ENCODE results near the gene CWF19L1. TPM values are rescaled to one million over a fixed set of nuclear protein-coding genes. Genes with fewer than 3 reads are reported as not detected.

CWF19L1 gene
- total RNA-seq, 1 experiment from 2014 or later: 28.1 TPM

DNA sequence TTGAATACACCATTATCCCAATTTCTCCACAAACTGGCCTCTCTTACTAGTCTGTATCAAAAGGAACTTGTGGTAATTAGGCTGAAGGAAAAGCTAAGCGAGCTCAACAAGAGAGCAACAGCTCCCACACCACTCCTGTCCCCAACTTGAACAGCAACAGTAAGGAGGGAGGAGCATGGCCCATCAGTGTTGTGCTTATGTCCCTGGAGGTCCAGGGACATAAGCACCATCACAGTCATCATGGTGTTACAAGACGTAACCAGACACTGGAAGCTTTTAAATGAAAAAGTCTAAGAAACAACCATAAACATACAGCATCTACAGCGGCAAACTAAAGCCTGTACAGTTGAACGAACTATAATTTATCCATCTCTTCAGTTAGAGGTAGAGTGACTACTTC is 82.6 kb downstream of the CWF19L1 start:
- H3K27me3 Mint-ChIP-seq (ENCODE audit: low read depth): no peaks in the 10 kb centered on the region
- TF ChIP-seq FOXP4 (CRISPR knock-in tag; IDR thresholded peaks at IDR 0.05) (no peak), ELF4 (CRISPR knock-in tag; IDR thresholded peaks at IDR 0.05; ENCODE audit: low read depth) (no peak), KAT7 (CRISPR knock-in tag; IDR thresholded peaks at IDR 0.05; ENCODE audit: borderline replicate concordance) (no peak), SOX15 (CRISPR knock-in tag; IDR thresholded peaks at IDR 0.05) (no peak), SMAD3 (CRISPR knock-in tag; IDR thresholded peaks at IDR 0.05; ENCODE audit: borderline replicate concordance) (no peak)
- CTCF ChIA-PET: interaction anchor here (0.6 to 0.9 kb wide), 2 partner anchors 139 to 290 kb away, joined by 3 read pairs; no protein-coding TSS in a partner anchor
- peak overlapping the region; percentile 91 for H3K4me3 Mint-ChIP-seq
- H3K9me3 Mint-ChIP-seq: no peaks in the 10 kb centered on the region
- POLR2A ChIA-PET: no interaction called here
- H3K27ac Mint-ChIP-seq: no peak overlapping the region
- DNase-seq (ENCODE audit: low spot score) (no peak), ATAC-seq (no peak)
- peaks cover 17% of the 10 kb centered on the region for H3K4me1 Mint-ChIP-seq
- peaks cover 27% of the 10 kb centered on the region for H3K36me3 Mint-ChIP-seq

GRCh38 chr10:100184426-100184825 is 83.0 kb downstream of the CWF19L1 start:
- Mint-ChIP-seq H3K4me3 (peak overlapping the region; percentile 91), H3K36me3 (peaks cover 27% of the 10 kb centered on the region), H3K9me3 (no peaks in the 10 kb centered on the region), H3K4me1 (peaks cover 17% of the 10 kb centered on the region), H3K27ac (no peak overlapping the region), H3K27me3 (ENCODE audit: low read depth) (no peaks in the 10 kb centered on the region)
- DNase-seq (ENCODE audit: low spot score): no peak
- POLR2A ChIA-PET: no interaction called here
- TF ChIP-seq, protein P1, sequence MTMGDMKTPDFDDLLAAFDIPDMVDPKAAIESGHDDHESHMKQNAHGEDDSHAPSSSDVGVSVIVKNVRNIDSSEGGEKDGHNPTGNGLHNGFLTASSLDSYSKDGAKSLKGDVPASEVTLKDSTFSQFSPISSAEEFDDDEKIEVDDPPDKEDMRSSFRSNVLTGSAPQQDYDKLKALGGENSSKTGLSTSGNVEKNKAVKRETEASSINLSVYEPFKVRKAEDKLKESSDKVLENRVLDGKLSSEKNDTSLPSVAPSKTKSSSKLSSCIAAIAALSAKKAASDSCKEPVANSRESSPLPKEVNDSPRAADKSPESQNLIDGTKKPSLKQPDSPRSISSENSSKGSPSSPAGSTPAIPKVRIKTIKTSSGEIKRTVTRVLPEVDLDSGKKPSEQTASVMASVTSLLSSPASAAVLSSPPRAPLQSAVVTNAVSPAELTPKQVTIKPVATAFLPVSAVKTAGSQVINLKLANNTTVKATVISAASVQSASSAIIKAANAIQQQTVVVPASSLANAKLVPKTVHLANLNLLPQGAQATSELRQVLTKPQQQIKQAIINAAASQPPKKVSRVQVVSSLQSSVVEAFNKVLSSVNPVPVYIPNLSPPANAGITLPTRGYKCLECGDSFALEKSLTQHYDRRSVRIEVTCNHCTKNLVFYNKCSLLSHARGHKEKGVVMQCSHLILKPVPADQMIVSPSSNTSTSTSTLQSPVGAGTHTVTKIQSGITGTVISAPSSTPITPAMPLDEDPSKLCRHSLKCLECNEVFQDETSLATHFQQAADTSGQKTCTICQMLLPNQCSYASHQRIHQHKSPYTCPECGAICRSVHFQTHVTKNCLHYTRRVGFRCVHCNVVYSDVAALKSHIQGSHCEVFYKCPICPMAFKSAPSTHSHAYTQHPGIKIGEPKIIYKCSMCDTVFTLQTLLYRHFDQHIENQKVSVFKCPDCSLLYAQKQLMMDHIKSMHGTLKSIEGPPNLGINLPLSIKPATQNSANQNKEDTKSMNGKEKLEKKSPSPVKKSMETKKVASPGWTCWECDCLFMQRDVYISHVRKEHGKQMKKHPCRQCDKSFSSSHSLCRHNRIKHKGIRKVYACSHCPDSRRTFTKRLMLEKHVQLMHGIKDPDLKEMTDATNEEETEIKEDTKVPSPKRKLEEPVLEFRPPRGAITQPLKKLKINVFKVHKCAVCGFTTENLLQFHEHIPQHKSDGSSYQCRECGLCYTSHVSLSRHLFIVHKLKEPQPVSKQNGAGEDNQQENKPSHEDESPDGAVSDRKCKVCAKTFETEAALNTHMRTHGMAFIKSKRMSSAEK (CRISPR knock-in tag; IDR thresholded peaks at IDR 0.05; ENCODE audit: borderline replicate concordance): no peak
- no peak for ATAC-seq
- CTCF ChIA-PET: interaction anchor here (0.6 to 0.9 kb wide), 2 partner anchors 139 to 290 kb away, joined by 3 read pairs; no protein-coding TSS in a partner anchor

DNA sequence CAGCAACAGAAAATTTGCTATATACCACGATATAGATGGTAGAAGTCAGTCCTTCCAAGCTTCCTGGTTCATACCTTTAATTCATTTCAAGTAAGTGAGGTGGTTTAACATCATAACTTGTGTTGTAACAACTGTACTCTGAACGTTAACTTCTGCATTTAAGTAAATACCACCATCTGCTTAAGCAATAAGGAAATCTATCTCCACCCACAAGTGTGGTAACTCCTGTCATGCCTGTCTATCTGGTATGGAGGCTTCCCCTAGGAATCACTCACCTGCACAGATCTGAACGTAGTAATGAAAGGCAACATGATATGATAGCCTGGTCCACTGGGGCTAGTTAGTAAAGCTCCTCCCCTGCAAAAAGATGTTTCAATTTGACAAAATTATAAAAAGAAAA is 84.0 kb downstream of the CWF19L1 start:
- no peaks in the 10 kb centered on the region for H3K27me3 Mint-ChIP-seq (ENCODE audit: low read depth)
- peaks cover 20% of the 10 kb centered on the region for H3K36me3 Mint-ChIP-seq
- H3K27ac Mint-ChIP-seq: no peak overlapping the region
- ATAC-seq (no peak), DNase-seq (ENCODE audit: low spot score) (no peak)
- peaks cover 17% of the 10 kb centered on the region for H3K4me1 Mint-ChIP-seq
- ChIA-PET CTCF (no interaction called here), POLR2A (no interaction called here)
- H3K9me3 Mint-ChIP-seq: no peaks in the 10 kb centered on the region
- no peak overlapping the region for H3K4me3 Mint-ChIP-seq
- TF ChIP-seq GABPB1 (CRISPR knock-in tag; IDR thresholded peaks at IDR 0.05) (peak; percentile 69), TCF7 (CRISPR knock-in tag; IDR thresholded peaks at IDR 0.05; ENCODE audit: low read depth) (no peak)

- peaks cover 17% of the 10 kb centered on the region for H3K4me1 Mint-ChIP-seq
- no peaks in the 10 kb centered on the region for H3K9me3 Mint-ChIP-seq
- H3K36me3 Mint-ChIP-seq: peaks cover 19% of the 10 kb centered on the region
- POLR2A ChIA-PET: no interaction called here
- no peak overlapping the region for H3K4me3 Mint-ChIP-seq
- no peaks in the 10 kb centered on the region for H3K27me3 Mint-ChIP-seq (ENCODE audit: low read depth)
- DNase-seq (ENCODE audit: low spot score) (no peak), ATAC-seq (no peak)
- H3K27ac Mint-ChIP-seq: no peak overlapping the region
- CTCF ChIA-PET: no interaction called here
- TF ChIP-seq PRRX2 (CRISPR knock-in tag; IDR thresholded peaks at IDR 0.05): no peak
- TF ChIP-seq ZBTB21 (CRISPR knock-in tag; IDR thresholded peaks at IDR 0.05; ENCODE audit: borderline replicate concordance): no peak
- TF ChIP-seq JAZF1 (CRISPR knock-in tag; IDR thresholded peaks at IDR 0.05): no peak
- no peak for TF ChIP-seq CREM (CRISPR knock-in tag; IDR thresholded peaks at IDR 0.05)
- no peak for TF ChIP-seq MYBL2 (CRISPR knock-in tag; IDR thresholded peaks at IDR 0.05)
- no peak for TF ChIP-seq USF1 (CRISPR knock-in tag; IDR thresholded peaks at IDR 0.05)
- no peak for TF ChIP-seq RORB (CRISPR knock-in tag; IDR thresholded peaks at IDR 0.05)
- no peak for TF ChIP-seq ZMAT4 (CRISPR knock-in tag; IDR thresholded peaks at IDR 0.05)
- TF ChIP-seq ZBTB43 (CRISPR knock-in tag; IDR thresholded peaks at IDR 0.05): no peak
- TF ChIP-seq NFYB (CRISPR knock-in tag; conservative IDR thresholded peaks at IDR 0.05; ENCODE audit: low read depth): no peak
- TF ChIP-seq JUN (CRISPR knock-in tag; IDR thresholded peaks at IDR 0.05): no peak
- no peak for TF ChIP-seq ETV6 (CRISPR knock-in tag; IDR thresholded peaks at IDR 0.05)
These were observed 84.5 kb downstream of the CWF19L1 start for GRCh38 chr10:100182908-100183307.
